Cortex of kidney (tissue), 1 donor: ENCODE results near the gene CLEC4C.

Experiments used
- DNase-seq: peaks from one replicate; lab custom pipeline; 2025; lab: John Stamatoyannopoulos, UW

Gene CLEC4C

DNA sequence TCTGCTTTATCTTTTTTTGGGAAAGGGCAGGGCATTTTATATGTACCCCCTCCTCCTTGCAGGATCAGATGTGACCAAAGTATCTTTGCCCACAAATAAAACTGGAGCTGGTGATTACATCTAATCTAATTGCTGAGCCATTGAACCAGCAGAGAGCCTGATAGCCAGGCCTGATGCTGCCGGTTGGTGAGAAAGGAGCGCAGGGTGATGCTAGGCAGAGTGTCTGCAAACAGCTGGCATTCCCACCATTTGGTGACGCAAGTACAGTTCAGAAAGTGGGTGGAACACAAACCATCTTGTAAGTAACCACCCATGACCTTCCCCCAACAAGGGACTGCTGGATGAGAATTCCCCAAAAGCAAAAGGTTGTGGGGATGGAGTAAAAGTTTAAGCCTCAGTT is 23.2 kb downstream of the CLEC4C start:
- DNase-seq, result no peak

GRCh38 chr12:7719946-7720730 is 27.0 kb downstream of the CLEC4C start:
- DNase-seq, result no peak

GRCh38 chr12:7716381-7716780 is 30.8 kb downstream of the CLEC4C start:
- no peak for DNase-seq

- DNase-seq, result no peak
Observed at GRCh38 chr12:7712841-7713442, 34.2 kb downstream of the CLEC4C start.

- DNase-seq, result no peak
Observed at GRCh38 chr12:7711133-7711532, 36.0 kb downstream of the CLEC4C start, which contains the start of gene DPPA3. Gene DPPA3 (plus strand): TSS chr12:7711433. CDS start chr12:7711571, 138 bp downstream.

DNA sequence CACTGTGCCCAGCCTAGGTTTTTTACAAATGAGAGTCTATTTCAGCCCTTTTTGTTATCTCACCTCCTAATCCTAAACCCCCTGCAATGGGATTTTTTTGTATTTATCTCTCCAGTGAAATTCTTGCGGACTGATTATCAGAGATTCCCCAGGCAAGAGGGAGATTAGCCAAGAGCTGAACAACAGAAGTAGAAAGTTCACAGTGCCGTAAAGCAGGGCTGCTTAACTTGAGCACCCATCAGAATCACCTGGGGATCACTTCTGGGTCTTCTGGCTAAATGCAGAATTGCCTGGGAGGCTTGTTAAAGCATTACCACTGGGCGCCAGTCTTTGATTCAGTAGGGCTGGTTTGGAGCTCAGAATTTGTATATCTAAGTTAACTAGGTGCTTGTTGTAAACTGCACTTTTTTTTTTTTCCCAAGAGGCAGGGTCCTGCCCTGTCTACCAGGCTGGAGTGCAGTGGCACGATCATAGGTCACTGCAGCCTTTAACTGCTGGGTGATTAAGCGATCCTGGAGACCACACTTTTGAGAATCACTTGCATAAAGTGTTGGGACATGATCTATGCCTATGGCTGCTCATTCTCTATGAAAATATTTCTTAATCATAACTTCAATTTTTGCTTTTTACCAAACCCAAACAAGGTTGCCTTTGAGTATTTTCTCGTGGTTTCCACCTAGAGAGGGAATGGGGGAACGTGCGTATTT is 37.1 kb downstream of the CLEC4C start:
- no peak for DNase-seq

DNA sequence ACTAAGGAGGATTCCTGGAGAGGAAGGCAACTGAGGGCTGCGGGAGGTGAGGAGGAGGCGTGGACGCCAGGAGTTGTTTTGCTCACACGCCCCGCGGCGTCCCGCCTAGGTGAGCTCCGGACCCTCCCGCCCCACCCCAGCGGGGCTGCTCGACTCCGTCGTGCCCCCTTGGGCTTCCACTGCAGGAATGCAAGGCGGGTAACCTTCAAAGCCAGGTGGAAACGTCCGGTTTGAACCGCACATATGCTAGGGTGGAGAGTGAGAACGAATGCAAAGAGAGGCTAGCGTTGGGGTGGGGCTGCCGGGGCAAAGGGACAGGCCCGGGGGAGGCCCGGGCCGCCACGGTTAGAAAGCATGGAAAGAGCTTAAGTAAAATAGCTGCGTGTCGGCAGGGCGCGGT is 41.3 kb downstream of the CLEC4C start:
- DNase-seq, result no peak

DNA sequence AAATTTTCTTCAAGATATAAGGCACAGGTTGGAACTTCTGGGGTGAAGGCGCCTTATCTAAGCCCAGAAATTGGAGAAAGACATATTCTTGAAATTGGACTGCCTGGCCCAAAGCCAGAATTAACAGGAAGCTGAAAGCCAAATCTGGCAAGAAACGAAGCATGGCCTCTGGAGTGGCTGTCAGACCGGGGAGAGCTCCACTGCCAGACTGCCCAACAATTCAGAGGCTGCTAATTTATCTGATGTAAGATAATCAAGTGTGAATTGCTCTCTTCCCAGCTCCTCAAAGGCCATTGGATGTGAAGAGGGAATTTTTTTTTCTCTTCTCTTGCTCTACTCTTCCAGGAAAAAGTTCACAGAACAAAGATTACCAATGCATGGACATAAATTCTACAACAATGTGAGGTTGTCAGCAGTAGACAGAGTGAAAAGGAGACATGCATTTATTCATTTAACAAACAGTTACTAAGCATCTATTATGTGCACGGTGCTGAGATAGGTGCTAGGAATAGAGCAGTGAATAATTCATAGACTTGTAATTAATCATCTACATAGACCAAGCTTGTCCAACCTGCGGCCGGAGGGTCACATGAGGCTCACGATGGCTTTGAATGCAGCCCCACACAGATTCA is 51.5 kb downstream of the CLEC4C start, which contains the start of gene GDF3:
Gene GDF3 (minus strand): TSS at position 210 of the 632 bp plus-strand sequence. CDS start 47 bp downstream, at position 163.
- no peak for DNase-seq

GRCh38 chr12:7695237-7695560 is 52.0 kb downstream of the CLEC4C start:
- no peak for DNase-seq

DNA sequence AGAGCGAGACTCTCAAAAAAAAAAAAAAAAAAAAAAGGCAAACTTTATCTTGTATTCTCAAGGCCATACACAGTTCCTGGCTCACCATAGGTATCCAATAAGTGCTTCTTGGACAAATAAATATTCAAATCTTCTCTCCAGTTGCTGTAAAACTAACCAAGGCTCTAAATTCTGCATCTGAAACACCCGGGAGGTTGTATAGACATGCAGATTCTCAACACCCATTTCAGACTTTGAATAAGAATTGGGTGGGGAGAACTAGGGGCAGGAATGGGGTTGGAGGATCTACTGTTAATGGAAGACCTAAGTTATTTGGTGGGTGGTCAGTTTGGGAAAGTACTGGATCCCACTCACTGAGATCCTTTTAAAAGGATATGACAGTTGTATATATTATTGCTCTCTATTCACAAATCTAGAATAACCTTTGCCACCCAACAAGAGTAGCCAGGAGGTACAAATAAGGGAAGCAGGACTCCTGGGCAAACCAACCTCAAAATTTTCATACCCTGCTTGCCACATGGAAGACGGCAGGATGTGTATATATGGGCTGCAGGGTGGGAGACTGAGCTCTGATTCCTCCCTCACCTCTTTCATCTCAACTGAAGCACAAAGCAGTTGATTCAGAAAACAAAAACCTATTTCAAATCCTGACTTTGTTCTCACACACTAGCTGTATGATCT is 52.5 kb downstream of the CLEC4C start:
- DNase-seq, result no peak

GRCh38 chr12:7693793-7694192 is 53.4 kb downstream of the CLEC4C start:
- no peak for DNase-seq

DNA sequence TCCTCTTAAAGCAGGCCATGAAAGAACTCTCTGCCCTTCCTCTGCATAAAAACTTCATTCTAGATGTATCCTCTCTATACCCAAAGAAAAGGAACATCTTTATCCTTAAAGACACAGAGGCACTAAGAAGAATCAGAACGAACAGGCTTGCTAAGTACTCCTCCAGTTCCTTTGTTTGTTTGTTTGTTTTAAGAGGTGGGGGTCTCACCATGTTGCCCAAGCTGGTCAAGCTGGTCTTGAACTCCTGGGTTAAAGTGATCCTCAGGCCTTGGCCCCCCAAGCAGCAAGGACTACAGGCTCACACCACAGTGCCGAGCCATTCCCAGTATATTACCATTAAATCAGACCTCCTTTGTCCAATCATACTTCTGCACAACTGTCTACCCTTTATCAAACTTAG is 65.6 kb downstream of the CLEC4C start:
- no peak for DNase-seq
